ENCODE results near the gene TEX52. TPM values are rescaled to one million over a fixed set of nuclear protein-coding genes. Genes with fewer than 3 reads are reported as not detected.

The TEX52 gene
- total RNA-seq, 1 donor from 2014 or later = not detected

- peaks cover 8% of the 10 kb centered on the region for H3K79me2 ChIP-seq (ENCODE audit: low read depth)
- H3K9ac ChIP-seq = no peak overlapping the region
- no peaks in the 10 kb centered on the region for H3K27me3 Mint-ChIP-seq (ENCODE audit: insufficient read depth, low read depth)
- no peak overlapping the region for H3K27ac Mint-ChIP-seq
- peaks cover 6% of the 10 kb centered on the region for H3F3A ChIP-seq (ENCODE audit: low read depth)
- no peak overlapping the region for H3K4me3 Mint-ChIP-seq
- H4K20me1 ChIP-seq (ENCODE audit: low read depth) = no peaks in the 10 kb centered on the region
- H3K4me2 ChIP-seq = no peak overlapping the region
- no peaks in the 10 kb centered on the region for H3K9me3 ChIP-seq (ENCODE audit: low read depth)
- H3K4me3 ChIP-seq = no peak overlapping the region
- H3K4me1 ChIP-seq = peaks cover 6% of the 10 kb centered on the region
- TF ChIP-seq EZH2 (IDR thresholded peaks at IDR 0.05) = no peak
- TF ChIP-seq EZH2phosphoT487 (IDR thresholded peaks at IDR 0.05) = no peak
- TF ChIP-seq CTCF (IDR thresholded peaks at IDR 0.05) = no peak
- no peaks in the 10 kb centered on the region for H3K36me3 ChIP-seq
- H3K4me1 Mint-ChIP-seq = peaks cover 11% of the 10 kb centered on the region
- H2AFZ ChIP-seq (replicated peaks) = no peak overlapping the region
- no peak for DNase-seq (ENCODE audit: low spot score)
- no peaks in the 10 kb centered on the region for H3K27me3 ChIP-seq
- no peaks in the 10 kb centered on the region for H3K9me3 Mint-ChIP-seq
- peaks cover 23% of the 10 kb centered on the region for H3K36me3 Mint-ChIP-seq
- no peak overlapping the region for H3K27ac ChIP-seq
These were observed 37.0 kb downstream of the TEX52 start for GRCh38 chr12:2819810-2820209.

GRCh38 chr12:2813214-2814185, 43.3 kb downstream of the TEX52 start:
- peak overlapping the region; percentile 69 for H3K4me3 ChIP-seq
- no peaks in the 10 kb centered on the region for H3K27me3 Mint-ChIP-seq (ENCODE audit: insufficient read depth, low read depth)
- peak overlapping the region; percentile 81 for H3K4me2 ChIP-seq
- H3K27ac Mint-ChIP-seq = peak overlapping the region; percentile 1
- H2AFZ ChIP-seq (replicated peaks) = peak overlapping the region; percentile 90
- peaks cover 13% of the 10 kb centered on the region for H3F3A ChIP-seq (ENCODE audit: low read depth)
- H3K9ac ChIP-seq = peak overlapping the region; percentile 25
- peaks cover 27% of the 10 kb centered on the region for H3K79me2 ChIP-seq (ENCODE audit: low read depth)
- H3K27me3 ChIP-seq = no peaks in the 10 kb centered on the region
- peak overlapping the region; percentile 74 for H3K27ac ChIP-seq
- peak overlapping the region; percentile 100 for H3K4me3 Mint-ChIP-seq
- H4K20me1 ChIP-seq (ENCODE audit: low read depth) = peaks cover 5% of the 10 kb centered on the region
- no peaks in the 10 kb centered on the region for H3K9me3 ChIP-seq (ENCODE audit: low read depth)
- peaks cover 9% of the 10 kb centered on the region for H3K36me3 Mint-ChIP-seq
- TF ChIP-seq CTCF (IDR thresholded peaks at IDR 0.05) = peak; percentile 74
- TF ChIP-seq EZH2phosphoT487 (IDR thresholded peaks at IDR 0.05) = no peak
- TF ChIP-seq EZH2 (IDR thresholded peaks at IDR 0.05) = no peak
- H3K4me1 ChIP-seq = no peaks in the 10 kb centered on the region
- DNase-seq (ENCODE audit: low spot score) = peak; percentile 79
- H3K9me3 Mint-ChIP-seq = no peaks in the 10 kb centered on the region
- peaks cover 19% of the 10 kb centered on the region for H3K4me1 Mint-ChIP-seq
- no peaks in the 10 kb centered on the region for H3K36me3 ChIP-seq

- Mint-ChIP-seq H3K27me3 (ENCODE audit: insufficient read depth, low read depth) (no peaks in the 10 kb centered on the region), H3K4me1 (peaks cover 19% of the 10 kb centered on the region), H3K36me3 (peaks cover 7% of the 10 kb centered on the region), H3K27ac (peak within 1 kb of the TSS; percentile 100), H3K9me3 (no peaks in the 10 kb centered on the region), H3K4me3 (peak within 1 kb of the TSS; percentile 100)
- Histone ChIP-seq H3K36me3 (no peaks in the 10 kb centered on the region), H3K4me1 (no peaks in the 10 kb centered on the region), H2AFZ (replicated peaks) (peak within 1 kb of the TSS; percentile 90), H3F3A (ENCODE audit: low read depth) (peaks cover 13% of the 10 kb centered on the region), H3K9ac (peak within 1 kb of the TSS; percentile 69), H3K79me2 (ENCODE audit: low read depth) (peaks cover 27% of the 10 kb centered on the region), H4K20me1 (ENCODE audit: low read depth) (peaks cover 5% of the 10 kb centered on the region), H3K9me3 (ENCODE audit: low read depth) (no peaks in the 10 kb centered on the region), H3K4me2 (peak within 1 kb of the TSS; percentile 81), H3K4me3 (peak within 1 kb of the TSS; percentile 69), H3K27ac (peak within 1 kb of the TSS; percentile 74), H3K27me3 (no peaks in the 10 kb centered on the region)
- TF ChIP-seq EZH2 (IDR thresholded peaks at IDR 0.05) = no peak
- TF ChIP-seq EZH2phosphoT487 (IDR thresholded peaks at IDR 0.05) = no peak
- no peak for TF ChIP-seq CTCF (IDR thresholded peaks at IDR 0.05)
- DNase-seq (ENCODE audit: low spot score) = peak; percentile 99
These were observed 44.3 kb downstream of the TEX52 start, which contains the start of gene ITFG2 for GRCh38 chr12:2812290-2813213. Gene ITFG2, plus strand, starts transcription at chr12:2812668. Its CDS starts 93 bp downstream, at chr12:2812761.
